AML-193 (cell line): ENCODE data around the gene DCDC1.

ENCODE experiments used
- DNase-seq, 2 experiments: peaks; one replicate each; lab custom pipeline; 2025; lab: John Stamatoyannopoulos, UW

DCDC1 gene

DNA sequence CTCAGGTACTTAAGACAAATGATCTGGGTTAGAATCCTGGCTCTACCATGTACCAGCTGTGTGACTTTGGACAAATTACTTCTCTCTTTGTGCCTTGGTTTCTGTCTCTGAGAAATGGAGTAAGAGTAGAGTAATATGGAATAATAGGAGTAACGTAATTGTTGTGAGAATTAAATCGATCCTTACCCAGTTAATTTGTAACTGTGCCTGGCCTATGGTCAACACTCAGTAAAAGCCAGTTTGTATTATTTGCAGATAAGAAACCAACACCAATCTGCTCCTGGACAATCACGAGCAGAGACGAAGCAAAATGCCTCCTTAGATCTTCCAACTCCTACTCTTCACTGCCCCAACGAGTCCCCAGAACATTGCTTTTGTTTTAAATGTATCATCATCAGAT, 266.7 kb downstream of the DCDC1 start:
- no peak for DNase-seq

GRCh38 chr11:31102316-31102715, 267.2 kb downstream of the DCDC1 start:
- no peak for DNase-seq

- no peak for DNase-seq
Measured at GRCh38 chr11:31096191-31096805, 273.2 kb downstream of the DCDC1 start.

DNA sequence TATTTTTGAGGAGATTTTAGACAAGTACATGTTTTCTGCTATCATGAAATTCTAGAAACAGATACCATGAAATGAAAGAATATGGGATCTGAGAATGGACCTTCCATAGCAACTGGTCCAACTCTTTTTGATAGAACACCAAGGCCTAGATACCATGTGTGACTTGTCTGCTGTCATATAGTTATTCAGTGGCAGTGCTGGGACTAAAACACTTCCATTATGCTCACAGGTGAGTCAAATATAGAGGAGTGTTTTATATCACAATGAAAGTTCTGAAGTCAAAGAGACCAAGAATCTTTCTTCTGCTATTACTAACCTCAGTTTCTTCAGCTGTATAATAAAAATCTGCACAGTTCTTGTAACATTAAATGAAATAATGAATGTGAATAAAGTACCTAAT, 276.9 kb downstream of the DCDC1 start:
- DNase-seq = no peak

GRCh38 chr11:31089117-31089516, 280.4 kb downstream of the DCDC1 start:
- DNase-seq = no peak

DNA sequence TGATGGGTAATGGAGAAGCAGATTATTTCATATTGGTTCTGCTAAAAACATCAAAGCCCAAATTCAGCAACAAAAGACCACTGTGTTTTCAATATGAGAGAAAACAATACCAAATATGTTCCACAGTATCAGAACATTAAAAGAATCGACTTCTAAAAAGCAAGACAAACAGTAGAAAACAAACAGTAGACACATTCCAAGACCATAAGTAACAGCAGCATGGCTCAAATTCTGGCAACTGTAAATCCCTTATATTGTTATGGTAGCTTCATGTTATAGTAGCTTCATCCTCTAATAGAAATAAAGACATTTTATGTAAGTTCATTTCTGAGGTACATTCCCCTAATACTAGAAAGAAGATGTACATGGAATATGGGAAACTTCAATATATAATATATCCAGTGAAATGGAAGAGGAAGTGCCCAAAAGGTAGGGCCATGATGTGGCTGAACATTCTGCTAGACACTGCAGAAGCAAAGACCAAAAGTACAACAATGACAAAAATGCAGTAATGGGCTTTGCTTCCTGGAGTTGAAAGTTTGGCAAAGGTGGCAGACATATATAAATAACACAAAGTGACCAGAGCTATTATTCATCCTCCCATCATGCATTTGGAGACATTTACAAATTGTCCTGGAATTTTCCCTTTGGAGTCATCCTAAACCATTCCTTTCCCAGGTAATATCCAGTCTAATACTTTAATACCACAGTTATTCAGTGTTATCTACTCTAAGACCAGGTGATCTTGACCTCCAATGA, 299.9 kb downstream of the DCDC1 start:
- DNase-seq = no peak

GRCh38 chr11:31060880-31061279, 308.7 kb downstream of the DCDC1 start:
- DNase-seq = no peak

GRCh38 chr11:31059529-31059928, 310.0 kb downstream of the DCDC1 start:
- no peak for DNase-seq

- no peak for DNase-seq
Measured at GRCh38 chr11:31050061-31050765, 319.3 kb downstream of the DCDC1 start.

DNA sequence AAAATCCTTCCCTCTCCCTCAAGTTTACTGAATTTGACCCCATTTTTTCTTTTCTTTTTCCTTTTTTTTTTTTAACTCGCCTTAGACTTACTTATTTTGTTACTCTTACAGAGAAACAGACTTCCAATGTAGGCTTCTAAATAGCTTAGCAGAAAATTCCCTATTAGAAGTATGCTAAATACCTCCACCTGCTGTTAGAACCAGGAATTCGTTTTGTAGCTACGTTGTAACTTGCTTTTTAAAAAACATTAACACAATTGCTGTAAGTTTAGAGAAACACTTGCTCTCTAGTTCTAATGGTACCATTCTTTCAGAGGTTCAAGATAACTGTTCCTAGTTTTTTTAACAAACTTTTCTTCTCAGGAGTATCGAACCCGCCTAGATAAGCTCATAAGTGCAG, 324.2 kb downstream of the DCDC1 start:
- DNase-seq = peak; percentile 3 to 12

DNA sequence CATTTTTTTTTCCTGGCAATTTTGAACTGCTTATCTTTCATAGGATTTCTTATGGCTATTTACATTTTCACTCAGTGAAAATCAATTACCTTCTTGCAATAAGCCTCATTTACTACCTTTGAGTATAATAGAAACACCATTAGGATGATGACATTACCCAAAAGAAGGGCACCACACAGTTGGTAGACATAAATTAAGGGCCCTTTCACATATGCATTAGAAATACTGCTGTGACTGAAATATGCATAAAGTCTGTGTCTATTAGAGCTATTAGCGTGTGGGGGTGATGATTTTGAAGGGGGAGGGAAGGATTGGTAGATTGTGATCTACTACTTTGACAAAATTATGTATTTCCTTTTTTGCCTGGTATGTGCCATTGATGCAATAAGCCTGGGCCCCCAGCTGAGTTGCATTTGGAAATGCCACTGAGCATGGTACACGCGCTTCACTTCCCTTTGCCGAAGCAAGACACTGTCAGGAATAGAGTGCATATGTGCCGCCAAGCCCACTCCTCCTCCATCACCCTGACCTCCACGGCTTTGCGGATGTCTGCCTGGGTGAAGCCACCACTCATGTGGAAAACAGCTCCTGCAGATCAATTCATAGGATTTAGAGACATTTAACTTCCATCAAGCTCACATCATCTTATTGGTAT, 339.3 kb downstream of the DCDC1 start:
- DNase-seq = no peak

- DNase-seq = no peak
Measured at GRCh38 chr11:31026315-31026714, 343.2 kb downstream of the DCDC1 start.

- no peak for DNase-seq
Measured at GRCh38 chr11:31022080-31022479, 347.5 kb downstream of the DCDC1 start.

GRCh38 chr11:31019786-31020185, 349.8 kb downstream of the DCDC1 start:
- DNase-seq = no peak

- DNase-seq = no peak
Measured at GRCh38 chr11:31005202-31005601, 364.3 kb downstream of the DCDC1 start.

GRCh38 chr11:31001427-31001826, 368.1 kb downstream of the DCDC1 start:
- no peak for DNase-seq

GRCh38 chr11:31000381-31000780, 369.2 kb downstream of the DCDC1 start:
- no peak for DNase-seq

- DNase-seq = no peak
Measured at GRCh38 chr11:30992513-30992849, 377.1 kb downstream of the DCDC1 start.

DNA sequence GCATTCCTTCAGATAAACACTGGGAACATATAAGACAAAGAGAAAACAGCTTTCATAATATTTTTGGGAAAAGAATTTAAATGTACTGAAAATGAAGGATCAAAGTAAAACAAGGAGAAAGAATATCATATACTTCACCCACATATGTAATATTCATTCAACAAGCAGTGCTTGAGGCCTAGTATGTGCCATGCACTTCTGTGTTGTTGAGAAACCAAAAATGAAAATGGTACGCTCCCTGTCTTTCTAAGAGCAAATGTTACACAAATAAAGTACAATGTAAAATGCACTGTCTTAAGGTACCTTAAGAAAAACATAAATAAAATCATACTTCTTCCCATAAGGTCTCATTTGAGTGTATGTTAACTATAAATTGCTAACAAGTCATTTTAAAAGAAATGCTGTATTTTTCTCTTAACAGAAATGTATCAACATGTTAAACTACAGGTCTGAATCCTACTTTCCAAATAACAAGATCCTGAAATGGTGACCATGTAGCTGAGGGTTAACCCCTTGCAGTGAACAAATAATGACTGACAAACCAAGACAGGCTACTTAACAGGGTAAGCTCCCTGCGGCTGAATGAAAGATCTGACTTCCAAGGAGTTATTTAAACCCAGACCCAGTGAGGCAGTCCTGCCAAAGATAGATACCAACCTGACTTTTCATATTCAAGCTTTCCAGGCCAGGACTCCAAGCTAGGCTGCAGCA, 377.6 kb downstream of the DCDC1 start:
- no peak for DNase-seq

- no peak for DNase-seq
Measured at GRCh38 chr11:30991376-30991775, 378.2 kb downstream of the DCDC1 start.

GRCh38 chr11:30990625-30991296, 378.8 kb downstream of the DCDC1 start:
- no peak for DNase-seq

DNA sequence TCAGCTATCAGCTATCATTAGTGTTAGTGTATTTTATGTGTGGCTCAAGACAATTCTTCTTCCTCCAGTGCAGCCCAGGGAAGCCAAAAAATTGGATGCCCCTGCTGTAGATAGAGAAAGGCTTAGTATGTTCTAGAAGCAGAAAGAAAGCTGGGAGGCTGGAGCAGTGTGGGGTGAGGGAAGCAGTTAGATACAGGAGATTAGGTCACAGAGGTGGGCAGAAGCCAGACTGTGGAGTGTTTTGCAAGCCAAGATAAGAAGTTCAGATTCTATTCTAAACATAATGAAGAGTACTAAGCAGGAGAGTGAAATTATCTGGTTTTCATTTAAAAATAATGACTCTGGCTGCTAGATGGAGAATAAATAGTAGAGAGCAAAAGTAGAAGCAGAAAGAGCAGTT, 381.7 kb downstream of the DCDC1 start:
- no peak for DNase-seq
